Activated CD4-positive, CD25-positive, alpha-beta regulatory T cell treated with anti-CD3 and anti-CD28 coated beads, Interleukin-2, amount 50 U/mL, for 24 hours (primary cell): ENCODE results near the gene DPYD.
"Not testable (repeated sequence)": the region's sequence is repeated elsewhere in the genome, so short reads cannot be mapped to it uniquely, and the experiment has no call there.

Experiments
- ATAC-seq, 2 donors: fragments of 150-1000 bp; cut with Tn5 transposase; one replicate each; pipeline ENCODE4 v1.10.0; 2021; ENCODE audit warnings: mild to moderate bottlenecking in 1 of 2, moderate library complexity in 1 of 2

Gene DPYD

DNA sequence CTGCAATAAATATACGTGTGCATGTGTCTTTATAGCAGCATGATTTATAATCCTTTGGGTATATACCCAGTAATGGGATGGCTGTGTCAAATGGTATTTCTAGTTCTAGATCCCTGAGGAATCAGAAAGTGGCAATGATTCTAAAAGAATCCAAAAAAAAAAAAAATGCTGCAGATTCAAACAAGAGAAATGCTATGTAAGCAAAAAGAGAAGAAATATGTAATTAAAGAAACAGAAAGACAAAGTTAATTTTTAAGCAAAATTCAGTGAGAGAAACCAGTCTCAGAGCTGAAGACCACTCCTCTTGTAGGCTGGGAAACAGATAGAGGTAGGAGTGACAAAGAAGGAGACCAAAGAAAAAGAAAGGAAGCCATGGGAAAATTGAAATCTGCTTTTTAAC, 571.0 kb downstream of the DPYD start:
- ATAC-seq, result not testable (repeated sequence)

DNA sequence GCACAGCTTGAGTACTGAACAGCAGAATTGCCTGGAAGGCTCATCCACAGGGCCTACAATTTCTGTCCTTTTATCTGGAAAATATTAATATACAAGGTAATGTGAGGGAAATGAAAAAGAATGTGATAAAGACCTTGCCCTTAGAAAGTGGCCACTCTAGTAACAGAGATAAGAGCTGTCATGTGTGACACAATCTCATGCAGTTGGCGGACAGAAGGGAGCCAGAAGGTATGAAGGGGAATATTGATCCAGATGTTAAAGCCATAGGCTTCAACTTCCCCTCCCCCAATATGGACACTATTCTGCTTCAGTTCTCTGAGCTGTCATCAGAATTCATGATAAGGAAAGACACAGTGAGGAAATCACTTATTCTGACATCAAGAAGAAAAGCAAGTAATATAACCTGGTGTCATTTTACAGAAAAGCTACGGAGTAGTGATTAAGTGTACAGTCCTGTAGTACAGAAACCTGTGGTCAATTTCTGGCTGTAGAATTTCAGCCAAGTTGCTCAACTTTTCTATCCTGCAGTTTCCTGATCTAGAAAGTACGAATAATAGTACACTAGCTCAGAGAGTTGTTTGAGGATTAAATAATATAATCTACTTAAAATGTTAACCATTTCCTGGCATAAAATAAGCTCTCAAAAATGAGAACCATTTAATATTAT, 572.1 kb downstream of the DPYD start:
- no peak for ATAC-seq

DNA sequence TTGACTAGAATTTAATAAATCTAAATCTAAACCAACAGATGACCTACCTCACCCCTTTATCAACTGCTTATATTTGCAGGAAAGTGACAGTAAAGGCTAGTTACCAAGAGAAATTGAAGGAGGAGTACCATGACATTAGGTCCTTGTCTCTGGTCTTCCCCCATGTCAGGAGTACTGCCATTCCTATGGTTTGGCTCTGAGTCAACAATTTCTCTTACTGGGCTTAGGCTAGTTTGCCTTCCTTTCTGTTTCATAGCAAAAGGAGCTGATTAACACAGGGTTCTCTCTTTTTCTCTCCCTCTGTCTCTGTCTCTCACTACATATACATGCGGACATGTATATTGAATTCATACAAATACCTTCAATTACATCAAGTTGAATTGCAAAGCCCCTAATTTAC, 579.9 kb downstream of the DPYD start:
- ATAC-seq, result no peak

DNA sequence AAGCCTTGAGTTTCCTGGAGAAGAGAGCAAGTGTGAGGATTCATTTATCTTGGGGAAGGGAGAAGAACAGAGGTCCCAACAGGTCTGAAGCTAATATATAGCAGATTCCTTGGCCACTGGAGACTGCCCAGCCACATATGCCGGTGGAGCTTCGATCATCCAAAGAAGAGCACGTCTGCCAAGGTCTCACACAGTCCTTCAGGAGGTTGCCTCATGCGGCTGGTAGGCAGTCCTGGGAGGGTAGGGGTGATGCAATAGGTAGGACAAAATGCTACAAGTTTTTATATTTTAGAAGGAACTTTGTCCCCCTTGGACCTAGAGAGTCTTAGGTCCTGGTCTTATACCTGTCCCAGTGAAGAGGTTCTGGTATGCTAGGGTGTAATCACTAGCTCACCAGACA, 582.5 kb downstream of the DPYD start:
- ATAC-seq, result no peak

DNA sequence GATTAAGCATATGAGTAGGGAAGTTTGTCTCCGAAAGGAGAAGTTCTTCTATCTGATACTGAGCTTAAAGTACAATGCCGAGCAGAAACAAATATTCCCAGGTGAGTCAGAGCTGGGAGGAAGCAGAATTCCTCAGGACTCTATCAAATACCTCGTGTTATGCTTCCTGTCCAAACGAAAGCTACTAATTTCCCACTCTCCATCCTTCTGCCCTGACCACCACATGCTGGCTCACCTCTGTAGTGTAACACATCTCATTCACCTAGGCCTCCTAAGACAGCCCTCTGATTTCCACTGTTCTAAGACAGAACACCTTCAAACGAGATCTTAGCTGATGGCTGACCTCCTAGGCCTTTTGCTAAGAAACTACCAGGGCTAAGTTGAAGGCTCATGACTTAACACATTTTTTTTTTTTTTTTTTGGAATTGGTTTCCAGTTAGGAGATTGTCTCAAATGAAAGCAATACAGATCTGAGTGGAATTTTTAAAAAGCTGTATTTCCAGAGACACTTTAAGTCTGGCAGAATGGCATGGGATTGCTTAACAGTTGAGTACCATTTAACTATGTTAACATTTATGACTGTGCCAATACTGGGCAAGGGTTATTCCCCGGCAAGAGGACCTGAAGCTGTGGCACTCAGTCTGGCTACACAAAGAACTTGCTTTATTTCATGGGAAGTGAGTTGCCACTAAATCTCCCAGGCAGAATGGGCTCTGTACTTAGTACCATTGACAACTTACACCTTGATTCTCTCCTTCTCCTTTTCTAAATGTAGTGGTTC, 583.4 kb downstream of the DPYD start:
- no peak for ATAC-seq

DNA sequence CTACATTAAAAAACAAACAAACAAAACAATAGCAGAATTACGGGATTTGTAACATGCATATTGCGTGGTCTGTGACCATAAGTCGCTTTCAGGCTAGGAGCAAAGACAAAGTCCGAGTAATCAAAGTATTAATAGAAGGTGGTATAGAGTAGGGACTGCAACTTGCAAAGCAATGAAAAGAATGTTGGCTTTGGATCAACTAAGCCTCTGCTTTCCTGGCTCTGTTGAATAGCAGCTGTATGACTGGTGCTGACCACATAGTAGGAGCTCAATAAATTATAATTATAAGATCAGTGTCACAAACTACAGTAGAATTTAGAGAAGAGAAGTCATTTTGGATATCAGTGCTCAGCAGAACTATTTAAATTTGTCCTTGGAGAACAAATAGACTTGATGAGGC, 586.4 kb downstream of the DPYD start:
- no peak for ATAC-seq

DNA sequence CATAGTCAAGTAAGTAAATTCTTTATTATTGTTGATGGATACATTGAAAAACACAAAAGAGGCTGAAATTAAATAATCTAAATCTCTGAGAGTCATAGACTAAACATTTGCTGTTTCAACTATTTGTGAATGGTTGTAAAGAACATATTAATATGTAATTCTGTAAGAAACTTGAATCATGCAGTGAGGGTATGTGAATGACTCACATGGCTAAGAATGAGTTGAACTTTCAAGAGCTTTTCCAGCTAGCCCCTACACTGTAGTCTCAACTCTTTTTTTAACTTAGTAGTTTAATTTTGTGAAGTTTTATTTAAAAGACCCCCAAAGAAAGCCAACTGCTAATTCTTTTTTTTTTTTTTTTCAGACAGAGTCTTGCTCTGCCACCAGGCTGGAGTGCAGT, 588.1 kb downstream of the DPYD start:
- peak in 1 of 2 donors; percentile 66 for ATAC-seq

DNA sequence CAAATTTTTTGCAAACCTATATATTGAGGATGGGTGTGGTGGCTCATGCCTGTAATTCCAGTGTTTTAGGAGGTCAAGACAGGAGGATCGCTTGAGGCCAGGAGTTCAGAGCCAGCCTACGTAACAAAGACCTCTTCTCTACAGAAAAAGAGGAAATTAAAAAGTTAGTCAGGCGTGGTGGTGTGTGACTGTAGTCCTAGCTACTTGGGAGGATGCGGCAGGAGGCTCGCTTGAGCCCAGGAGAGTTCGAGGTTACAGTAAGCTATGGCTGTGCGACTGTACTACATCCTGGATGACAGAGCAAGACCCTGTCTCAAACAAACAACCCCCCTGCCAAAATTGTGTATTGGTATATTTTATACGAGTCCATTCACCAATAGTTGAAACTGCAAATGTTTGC, 589.7 kb downstream of the DPYD start:
- no peak for ATAC-seq

DNA sequence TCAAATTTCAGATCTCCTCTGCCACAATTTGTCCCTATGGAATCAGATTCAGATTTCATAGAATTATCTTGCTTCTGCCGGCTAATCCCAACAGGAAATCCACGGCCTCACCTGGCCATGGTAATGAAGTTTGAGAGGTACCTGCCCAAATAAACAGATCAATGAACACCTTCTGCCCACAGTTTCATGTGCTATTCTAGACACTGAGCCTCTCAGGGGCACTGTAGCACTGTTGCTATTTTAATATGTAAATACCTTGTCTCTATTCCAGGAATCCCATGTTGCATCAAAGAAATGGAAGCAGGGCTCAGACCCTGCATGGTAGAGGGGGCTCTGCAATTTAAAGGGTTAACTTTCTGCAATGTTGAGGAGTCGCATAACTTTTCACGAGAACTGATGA, 606.1 kb downstream of the DPYD start:
- no peak for ATAC-seq

DNA sequence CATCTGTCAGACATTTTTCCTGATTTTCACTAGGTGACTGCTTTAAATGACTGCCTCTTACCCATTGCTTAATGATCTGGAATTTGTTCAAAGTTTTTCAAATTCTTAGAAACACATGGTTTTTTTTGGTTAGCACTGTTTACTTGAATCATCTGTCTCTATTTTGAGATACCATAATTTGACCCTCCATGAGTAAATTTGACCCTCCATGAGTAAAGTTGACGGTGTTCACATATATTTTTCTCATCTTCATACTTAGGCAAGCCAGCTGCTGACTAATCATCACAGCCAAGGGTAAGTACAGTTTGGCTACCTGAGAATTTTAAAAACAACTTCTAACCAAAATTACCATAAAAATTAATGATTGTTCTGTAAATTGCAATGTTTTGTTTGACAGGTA, 612.7 kb downstream of the DPYD start:
- no peak for ATAC-seq

DNA sequence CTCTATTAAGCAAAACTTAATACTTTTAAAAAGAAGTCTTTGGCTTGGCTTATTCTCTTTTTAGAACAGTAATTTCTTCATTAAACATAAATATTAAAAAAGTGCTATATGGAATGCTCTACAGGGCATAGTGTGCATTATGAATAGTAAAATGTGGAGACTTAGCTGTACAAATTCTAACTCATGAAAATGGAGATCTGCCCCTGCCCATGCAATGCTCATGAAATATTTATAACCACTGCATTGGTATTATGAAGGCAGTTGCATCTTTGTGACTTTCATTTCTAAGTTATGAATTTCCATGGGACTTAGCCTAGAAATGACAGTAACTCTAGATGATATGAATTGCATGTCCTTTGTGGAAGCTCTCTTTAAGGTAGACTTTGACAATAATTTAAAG, 613.3 kb downstream of the DPYD start:
- no peak for ATAC-seq

DNA sequence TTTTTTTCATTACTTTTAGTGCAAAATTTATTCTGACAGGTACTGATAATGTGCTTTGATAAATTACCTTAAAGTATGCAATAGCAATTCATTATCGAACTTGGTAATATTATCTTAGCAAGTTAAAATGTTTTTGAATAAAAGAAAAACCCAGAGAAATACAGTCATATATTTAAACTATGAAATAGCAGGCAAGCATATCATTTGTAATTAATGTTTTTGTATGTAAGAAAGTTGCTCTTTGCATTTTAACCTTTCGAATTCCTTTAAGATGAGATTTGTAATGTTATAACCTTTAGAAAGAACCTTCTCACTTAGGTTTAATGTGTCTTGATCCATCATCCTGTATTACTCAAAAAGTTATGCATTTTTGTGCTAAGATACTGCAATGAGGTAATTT, 613.7 kb downstream of the DPYD start:
- ATAC-seq, result no peak

DNA sequence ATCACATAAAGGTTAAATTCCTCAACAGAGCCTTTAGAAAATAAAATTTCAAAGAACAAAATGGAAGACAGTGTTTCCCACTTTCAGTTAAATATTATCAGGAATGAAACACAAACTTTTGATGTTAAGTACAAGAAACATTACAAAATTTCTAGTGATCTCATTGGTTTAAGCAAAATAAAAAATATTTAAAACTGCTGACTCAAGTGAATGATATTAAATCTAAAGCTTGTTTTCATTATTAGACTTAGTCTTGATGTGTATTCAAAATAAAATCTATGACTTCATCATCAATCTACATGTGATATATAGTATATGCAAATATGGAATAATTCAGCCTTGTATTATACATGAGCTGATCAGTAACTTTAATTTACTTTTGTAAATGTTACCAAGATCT, 614.3 kb downstream of the DPYD start:
- ATAC-seq, result no peak

DNA sequence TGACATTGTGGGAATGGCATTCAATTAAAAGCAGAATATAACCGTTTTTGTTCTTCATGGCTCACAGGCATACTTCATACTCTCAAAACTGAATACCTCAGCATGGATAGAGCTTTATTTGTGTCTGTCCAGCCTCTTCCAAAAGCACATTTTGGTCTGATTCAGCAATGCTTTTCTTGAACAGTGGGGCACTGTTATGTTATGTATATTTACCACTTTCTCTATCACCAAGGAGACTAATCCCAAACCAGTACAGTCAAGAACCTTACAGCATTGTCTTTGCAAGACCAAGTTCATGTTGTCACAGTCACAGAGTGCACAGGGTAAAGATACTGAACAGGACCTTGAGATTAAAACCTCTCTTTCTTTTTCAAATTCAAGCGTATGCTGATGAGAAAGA, 616.5 kb downstream of the DPYD start:
- no peak for ATAC-seq

DNA sequence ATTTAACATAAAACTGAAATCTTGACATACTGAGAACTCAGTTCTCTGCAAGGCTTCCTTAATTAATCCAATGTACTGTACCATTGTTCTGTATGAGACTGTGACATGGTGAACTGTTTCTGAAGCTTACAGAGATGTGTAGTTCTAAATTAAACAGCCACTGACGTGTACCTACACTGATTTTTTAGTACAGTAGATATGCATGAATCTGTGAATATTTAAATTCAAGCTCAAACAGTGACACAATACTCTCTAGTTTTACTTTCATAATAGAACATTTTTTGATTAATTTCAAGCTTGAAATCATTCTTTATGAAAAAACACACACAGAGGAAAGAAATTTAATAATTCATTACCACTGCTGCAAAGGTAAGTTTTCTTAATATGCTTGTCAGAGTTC, 621.9 kb downstream of the DPYD start:
- no peak for ATAC-seq

DNA sequence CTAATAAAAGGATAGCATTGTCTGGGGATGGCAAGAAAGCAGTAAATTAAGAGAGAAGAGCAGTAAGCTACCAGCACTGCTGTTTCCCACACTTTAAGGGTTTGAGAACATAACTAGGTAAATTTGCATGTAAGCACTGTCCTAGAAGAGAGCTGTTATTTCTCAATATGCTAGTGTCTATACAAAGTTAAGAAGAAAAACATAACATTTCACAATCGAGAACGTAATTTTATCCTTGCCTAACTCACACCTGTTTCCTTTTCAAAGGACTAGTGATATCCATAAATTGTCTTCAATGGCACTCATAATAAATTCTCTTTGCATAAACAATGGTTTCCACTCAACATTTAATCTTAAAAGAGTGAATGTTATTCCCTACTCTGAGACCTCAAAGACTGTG, 623.2 kb downstream of the DPYD start:
- no peak for ATAC-seq

DNA sequence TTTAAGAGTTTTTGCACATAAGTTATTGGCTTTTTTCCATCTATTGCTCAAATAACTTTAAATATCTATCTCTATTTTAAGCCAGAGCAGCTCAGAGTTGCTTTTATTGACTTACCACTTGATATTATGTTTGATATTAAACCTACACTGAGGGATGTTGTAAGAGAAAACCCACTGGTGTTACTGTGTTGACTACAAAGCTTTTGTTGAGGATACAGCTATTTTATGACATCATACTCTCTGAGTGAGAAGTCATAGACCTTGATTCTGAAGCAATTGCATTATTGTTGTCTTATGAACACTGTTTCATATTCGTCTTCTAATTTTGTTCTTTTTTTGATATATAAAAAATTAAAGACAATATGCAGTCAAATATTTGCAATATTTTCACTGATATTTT, 638.9 kb downstream of the DPYD start:
- ATAC-seq, result no peak

DNA sequence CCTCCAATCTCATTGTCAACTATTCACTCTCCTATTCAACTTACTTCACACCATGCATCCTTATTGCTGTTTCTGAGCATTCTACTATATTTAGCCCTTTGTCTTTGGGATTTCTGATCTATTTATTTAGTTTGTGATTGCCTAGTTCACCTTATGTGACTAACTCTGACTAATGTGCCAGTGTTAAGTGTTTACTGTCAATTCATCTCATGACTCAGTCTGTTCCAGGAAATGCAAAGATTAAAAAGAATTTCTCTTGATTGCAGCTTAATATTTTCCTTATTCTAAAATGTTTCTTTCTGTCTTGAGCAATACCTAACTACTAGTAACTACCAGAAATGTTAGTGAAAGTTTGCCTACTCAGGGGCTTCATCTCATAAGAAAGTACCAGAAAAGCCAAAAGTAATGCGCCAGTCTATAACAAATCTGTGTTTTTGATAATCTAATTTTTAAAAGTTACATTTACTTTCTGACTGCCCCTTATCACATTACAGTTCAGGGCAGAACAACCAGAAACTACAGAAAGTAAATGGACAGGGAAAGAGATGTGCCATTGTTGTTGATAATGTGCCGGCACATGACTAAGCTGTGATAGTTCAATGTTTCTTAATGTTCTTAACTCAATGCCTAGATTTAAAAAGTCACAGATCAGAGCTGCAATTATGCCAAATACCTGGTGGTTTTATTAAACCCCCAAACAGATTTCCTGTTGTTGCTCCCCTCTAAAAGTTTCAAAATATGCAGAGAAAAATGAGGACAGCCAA, 642.8 kb downstream of the DPYD start:
- ATAC-seq, result peak; percentile 78 to 82

DNA sequence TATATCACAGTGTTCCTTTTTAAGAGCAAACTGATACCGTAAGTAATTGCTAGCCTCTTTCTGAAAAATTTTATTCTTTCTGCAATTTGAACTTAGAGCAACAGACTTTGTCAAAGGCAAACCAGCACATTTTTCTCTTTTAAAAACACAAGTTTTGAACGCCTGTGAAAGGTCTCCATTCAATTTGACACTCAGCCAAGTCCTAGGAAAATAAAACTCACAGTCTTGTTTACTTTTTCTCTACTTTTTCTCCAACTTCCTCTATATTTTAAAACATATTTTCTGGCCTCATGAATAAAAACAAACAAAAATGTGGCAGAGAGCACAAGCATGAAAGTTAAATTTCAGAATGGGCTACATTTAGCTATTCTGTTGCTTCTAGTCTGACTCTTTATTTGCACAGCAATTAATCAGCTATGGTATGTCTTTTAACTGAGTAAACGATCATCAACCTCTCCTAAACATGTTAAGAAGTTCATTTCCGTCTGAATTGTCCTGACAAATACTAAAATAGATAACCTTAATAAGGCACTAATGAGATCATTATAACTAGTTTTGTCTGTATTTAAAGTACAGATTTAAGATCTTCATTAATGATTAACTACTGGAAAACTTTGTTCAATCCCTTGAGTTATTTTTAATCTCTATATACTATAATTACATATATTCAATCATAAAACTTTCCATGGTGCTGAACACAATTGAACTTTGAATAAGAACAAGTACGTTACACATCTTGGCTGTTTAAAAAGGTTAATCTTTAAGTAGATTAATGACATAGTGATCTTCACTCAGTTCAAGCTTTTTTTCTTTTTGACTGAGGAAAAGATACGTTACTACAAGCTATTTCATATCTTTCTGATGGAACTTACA, 648.7 kb downstream of the DPYD start:
- no peak for ATAC-seq

DNA sequence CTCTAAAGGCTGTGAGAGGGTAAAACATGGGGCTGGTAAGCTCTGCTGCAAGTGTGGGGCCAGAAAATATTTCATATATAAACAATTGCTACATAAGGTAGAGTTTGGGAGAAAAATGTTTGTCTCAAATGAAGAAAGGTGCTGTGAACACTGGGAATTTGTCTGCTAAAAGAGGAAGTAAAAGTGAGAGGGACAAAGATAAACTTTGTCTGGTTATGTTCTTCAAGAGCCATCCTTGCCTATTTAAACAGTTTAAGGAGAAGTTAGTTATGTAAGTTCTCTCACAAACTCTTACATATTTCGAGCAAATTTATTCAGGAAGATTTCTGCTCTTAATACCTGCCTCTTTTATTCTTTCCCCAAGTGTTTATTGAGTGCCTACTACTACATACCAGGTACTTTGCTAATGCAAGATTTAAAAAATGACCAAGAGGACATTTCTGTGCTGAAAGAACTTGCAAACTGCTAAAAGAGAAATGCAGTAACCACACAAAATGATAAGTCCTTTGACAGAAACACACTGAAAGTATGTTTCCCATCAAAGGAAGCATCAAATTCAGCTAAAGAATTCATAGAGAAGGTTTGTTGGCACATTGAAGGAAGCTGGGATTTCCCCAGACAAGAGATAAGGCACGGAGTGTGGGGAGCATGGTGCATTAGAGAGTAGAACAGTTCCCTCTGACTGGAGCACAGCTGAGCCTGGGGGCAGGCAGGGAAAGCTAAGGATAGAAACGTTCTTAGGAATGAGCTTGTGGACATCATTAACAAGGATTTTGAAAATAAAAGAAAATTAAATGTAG, 650.1 kb downstream of the DPYD start:
- no peak for ATAC-seq

DNA sequence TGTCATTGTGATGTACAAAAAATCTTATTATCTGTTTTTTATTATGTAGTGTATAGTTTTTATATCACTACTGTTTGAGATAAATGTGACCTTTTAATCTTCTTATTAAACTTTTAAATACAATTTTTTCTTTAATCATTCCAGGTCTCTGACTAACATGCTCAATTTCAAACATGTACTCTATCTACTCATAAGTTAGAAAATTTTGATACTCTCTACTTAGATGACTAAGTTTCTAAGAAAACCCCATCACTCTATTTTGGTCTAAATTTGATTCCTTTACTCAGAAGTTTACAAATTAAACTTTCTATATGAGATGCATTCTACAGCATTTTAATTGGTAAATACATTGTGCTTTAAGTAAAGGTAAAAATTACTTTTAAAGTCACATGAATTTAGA, 655.2 kb downstream of the DPYD start:
- peak; percentile 62 to 68 for ATAC-seq

DNA sequence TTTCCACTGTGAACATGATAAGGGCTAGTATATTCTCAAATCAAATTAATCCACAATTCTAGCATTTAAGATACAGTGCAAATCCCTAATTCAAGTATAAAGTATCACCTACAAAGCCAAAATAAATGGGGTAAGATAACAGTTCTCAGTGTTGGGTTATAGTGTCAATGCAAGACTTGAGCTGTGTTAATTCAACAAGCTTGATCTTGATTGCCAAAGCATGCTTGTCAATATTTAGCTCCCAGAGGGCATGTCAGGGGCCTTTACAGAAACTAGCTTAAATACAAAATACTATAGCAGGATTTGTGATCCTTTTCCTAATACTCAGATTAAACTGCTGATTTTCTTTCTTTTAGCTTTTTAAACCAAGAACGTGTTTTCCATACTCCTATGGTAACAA, 658.0 kb downstream of the DPYD start:
- no peak for ATAC-seq
